Gastrocnemius medialis (tissue), 4 donors: ENCODE data around the gene CHAF1B. TPM values are rescaled to one million over a fixed set of nuclear protein-coding genes. Genes with fewer than 3 reads are reported as not detected.

Source experiments
- ATAC-seq, 2 donors: fragments of 150-250 bp; one replicate each; pipeline ENCODE4 v1.9.1; 2016
- DNase-seq, 2 donors: peaks; one replicate each; pipeline ENCODE4 v3.0.0-alpha.2; 2019
- H3K27ac ChIP-seq, 4 donors: fragments of 200-600 bp; sonication (generic); 1 replicate in 1 of 4; 2 replicates in 3 of 4; pipeline ENCODE4 v1.5.1; 2016 to 2018; ENCODE audit warnings: mild to moderate bottlenecking in 2 of 4, moderate library complexity in 1 of 4
- H3K27me3 ChIP-seq, 3 donors: fragments of 200-600 bp; sonication (generic) in 2 of 3; 1 replicate in 1 of 3; 2 replicates in 2 of 3; pipeline versions ENCODE4 v1.5.1 to v1.6.0; 2016 to 2019; ENCODE audit warnings: mild to moderate bottlenecking in 1 of 3, moderate library complexity in 1 of 3
- H3K36me3 ChIP-seq, 2 donors: fragments of 200-600 bp; sonication (generic) in 1 of 2; one replicate each; pipeline ENCODE4 v1.5.1; 2017 to 2018
- H3K4me1 ChIP-seq, 2 donors: fragments of 200-600 bp; sonication (generic) in 1 of 2; one replicate each; pipeline ENCODE4 v1.5.1; 2016 to 2017; ENCODE audit warnings: mild to moderate bottlenecking in 2 of 2
- H3K4me3 ChIP-seq, 4 donors: fragments of 200-600 bp; sonication (generic) in 3 of 4; 1 replicate in 1 of 4; 2 replicates in 3 of 4; pipeline ENCODE4 v1.5.1; 2016 to 2019; ENCODE audit warnings: mild to moderate bottlenecking in 2 of 4
- H3K9me3 ChIP-seq, 3 donors: fragments of 200-600 bp; sonication (generic) in 2 of 3; 1 replicate in 1 of 3; 2 replicates in 2 of 3; pipeline ENCODE4 v1.5.1; 2016 to 2019
- POLR2A ChIP-seq, 2 donors: fragments of 450-650 bp; IDR thresholded peaks; one replicate each; pipeline ENCODE4 v1.6.1; 2017; ENCODE audit warnings: antibody characterized with exemption in 2 of 2, mild to moderate bottlenecking in 2 of 2, moderate library complexity in 2 of 2
- in situ Hi-C, 4 donors: fragments of 200-750 bp; cut with MboI; loops; one replicate each; pipeline versions ENCODE4 v1.15.0 to v1.8.0; 2017; ENCODE audit warnings: low sequenced_read_pairs in 4 of 4
- intact Hi-C: fragments of 100-400 bp; cut with DNase I; formaldehyde crosslinking; loops from one replicate; pipeline ENCODE4 v1.15.1; 2023; ENCODE audit warnings: low total_unique reads
- total RNA-seq, 4 donors: library from RNA; depleted of rRNA; stranded (reverse); fragments of >200 nt; gene quantifications; one replicate each; pipeline versions ENCODE4 v1.1.0 to v1.2.3, GENCODE V29; 2016
- TF ChIP-seq, protein P1 (sequence below), 5 experiments: fragments of 450-650 bp in 3 of 5; fragments of 200-600 bp in 2 of 5; sonication (generic) in 2 of 5; IDR thresholded peaks in 4 of 5; conservative IDR thresholded peaks in 1 of 5; 1 replicate in 4 of 5; 2 replicates in 1 of 5; pipeline ENCODE4 v1.5.1; 2016 to 2019; ENCODE audit warnings: antibody characterized with exemption in 5 of 5, mild to moderate bottlenecking in 3 of 5, moderate library complexity in 3 of 5

The CHAF1B gene
- total RNA-seq, 4 donors from 2014 or later: 2.5 to 20.2 (median 7.4) TPM

DNA sequence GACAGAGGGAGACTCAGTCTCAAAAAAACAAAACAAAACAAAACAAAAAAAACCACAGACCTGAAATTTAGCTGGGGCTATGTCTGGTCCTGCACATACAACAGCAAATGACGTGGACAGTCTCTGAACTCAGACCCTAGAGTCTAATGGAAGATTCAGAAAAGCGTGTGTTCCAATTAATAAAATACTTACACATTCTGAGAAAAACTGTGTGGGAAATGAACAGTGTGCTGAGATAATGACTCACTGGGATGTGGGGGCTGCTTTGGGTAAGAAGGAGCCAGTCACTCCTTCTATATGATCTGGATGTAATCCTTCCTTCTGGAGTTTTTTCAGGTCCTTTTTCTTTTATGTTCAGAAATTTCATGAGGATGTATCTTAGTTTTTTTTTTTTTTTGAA is 65.3 kb downstream of the CHAF1B start:
- DNase-seq: no peak
- no peak overlapping the region for H3K27ac ChIP-seq
- TF ChIP-seq, protein P1, sequence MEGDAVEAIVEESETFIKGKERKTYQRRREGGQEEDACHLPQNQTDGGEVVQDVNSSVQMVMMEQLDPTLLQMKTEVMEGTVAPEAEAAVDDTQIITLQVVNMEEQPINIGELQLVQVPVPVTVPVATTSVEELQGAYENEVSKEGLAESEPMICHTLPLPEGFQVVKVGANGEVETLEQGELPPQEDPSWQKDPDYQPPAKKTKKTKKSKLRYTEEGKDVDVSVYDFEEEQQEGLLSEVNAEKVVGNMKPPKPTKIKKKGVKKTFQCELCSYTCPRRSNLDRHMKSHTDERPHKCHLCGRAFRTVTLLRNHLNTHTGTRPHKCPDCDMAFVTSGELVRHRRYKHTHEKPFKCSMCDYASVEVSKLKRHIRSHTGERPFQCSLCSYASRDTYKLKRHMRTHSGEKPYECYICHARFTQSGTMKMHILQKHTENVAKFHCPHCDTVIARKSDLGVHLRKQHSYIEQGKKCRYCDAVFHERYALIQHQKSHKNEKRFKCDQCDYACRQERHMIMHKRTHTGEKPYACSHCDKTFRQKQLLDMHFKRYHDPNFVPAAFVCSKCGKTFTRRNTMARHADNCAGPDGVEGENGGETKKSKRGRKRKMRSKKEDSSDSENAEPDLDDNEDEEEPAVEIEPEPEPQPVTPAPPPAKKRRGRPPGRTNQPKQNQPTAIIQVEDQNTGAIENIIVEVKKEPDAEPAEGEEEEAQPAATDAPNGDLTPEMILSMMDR (IDR thresholded peaks at IDR 0.05 in 4 of 5, conservative IDR thresholded peaks at IDR 0.05 in 1 of 5): no peak
- no peaks in the 10 kb centered on the region for H3K27me3 ChIP-seq
- no peaks in the 10 kb centered on the region for H3K4me1 ChIP-seq
- H3K9me3 ChIP-seq: no peaks in the 10 kb centered on the region
- no peak for ATAC-seq
- intact Hi-C loops (no loop called here), in situ Hi-C loops (no loop called here)
- H3K36me3 ChIP-seq: no peaks in the 10 kb centered on the region
- no peak overlapping the region for H3K4me3 ChIP-seq

DNA sequence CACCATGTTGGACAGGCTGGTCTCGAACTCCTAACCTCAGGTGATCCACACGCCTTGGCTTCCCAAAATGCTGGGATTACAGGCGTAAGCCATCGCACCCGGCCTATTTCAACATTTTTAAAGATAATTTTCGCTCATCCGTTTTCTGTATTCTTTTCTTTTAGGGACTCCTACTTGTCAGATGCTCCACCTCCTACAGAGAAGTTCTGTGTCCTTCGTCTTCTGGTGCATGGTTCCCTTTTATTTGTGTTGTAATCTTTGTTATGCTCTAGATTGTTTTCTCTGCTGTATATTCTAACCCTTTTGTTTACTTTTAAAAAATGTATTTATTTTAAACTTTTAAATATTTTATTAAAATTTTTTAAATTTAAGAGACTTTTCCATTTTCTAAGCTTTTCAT is 66.3 kb downstream of the CHAF1B start:
- no peak overlapping the region for H3K27ac ChIP-seq
- intact Hi-C loops: no loop called here
- no peak overlapping the region for H3K4me3 ChIP-seq
- H3K9me3 ChIP-seq: no peaks in the 10 kb centered on the region
- H3K36me3 ChIP-seq: no peaks in the 10 kb centered on the region
- ATAC-seq (no peak), DNase-seq (no peak)
- H3K27me3 ChIP-seq: no peaks in the 10 kb centered on the region
- TF ChIP-seq POLR2A (IDR thresholded peaks at IDR 0.05): no peak
- TF ChIP-seq, protein P1 (IDR thresholded peaks at IDR 0.05 in 4 of 5, conservative IDR thresholded peaks at IDR 0.05 in 1 of 5): no peak
- in situ Hi-C loops: no loop called here
- H3K4me1 ChIP-seq: no peaks in the 10 kb centered on the region

DNA sequence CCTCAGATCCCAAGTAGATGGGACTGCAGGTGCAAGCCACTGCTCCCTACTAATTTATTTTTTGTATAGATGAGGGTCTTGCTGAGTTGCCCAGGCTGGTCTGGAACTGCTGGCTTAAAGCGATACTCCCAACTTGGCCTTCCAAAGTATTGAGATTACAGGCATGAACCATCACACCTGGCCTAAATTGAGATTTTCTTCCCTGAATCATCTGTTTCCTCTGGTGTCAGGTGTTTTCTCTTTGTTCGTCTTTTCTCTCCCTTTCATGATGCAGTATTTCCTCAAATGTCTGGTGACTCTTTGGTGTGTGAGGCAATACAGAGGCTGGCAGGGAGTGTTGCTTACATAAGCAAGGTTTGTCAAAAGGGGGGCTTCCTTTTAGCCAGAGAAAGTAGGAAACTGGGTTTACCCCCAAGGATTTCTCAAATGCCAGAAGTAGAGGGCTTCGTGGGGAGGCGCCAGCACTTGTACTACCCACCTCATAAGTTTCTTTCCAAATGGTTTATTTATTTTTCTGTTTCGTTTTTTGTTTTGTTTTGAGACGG is 67.2 kb downstream of the CHAF1B start:
- intact Hi-C loops: no loop called here
- H3K9me3 ChIP-seq: no peaks in the 10 kb centered on the region
- no peak for ATAC-seq
- in situ Hi-C loops: no loop called here
- TF ChIP-seq, protein P1 (IDR thresholded peaks at IDR 0.05 in 4 of 5, conservative IDR thresholded peaks at IDR 0.05 in 1 of 5): no peak
- no peak for TF ChIP-seq POLR2A (IDR thresholded peaks at IDR 0.05)
- no peaks in the 10 kb centered on the region for H3K36me3 ChIP-seq
- no peaks in the 10 kb centered on the region for H3K27me3 ChIP-seq
- H3K4me3 ChIP-seq: no peak overlapping the region
- H3K4me1 ChIP-seq: no peaks in the 10 kb centered on the region
- H3K27ac ChIP-seq: no peak overlapping the region
- no peak for DNase-seq

DNA sequence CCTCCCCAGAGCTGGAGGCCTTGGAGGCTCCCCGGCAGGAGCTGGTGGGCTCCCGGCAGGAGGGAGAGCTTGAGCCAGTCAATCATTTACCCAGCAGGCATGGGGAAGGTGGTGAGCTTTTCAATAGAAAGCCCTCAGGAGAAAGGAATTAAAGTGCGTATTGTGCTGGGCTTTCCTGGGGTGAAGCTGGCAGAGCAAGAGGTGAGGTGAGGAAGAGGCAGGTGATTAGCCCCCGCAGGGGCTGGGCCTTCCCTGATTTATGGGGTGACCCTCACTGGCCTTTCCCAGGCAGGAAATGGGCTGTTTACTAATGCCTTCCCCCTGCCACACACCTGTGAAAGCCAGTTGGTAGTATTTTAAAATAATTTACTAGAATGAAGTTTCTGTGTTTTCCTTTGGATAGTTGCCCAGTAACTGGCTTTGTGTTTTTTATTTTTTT is 68.9 kb downstream of the CHAF1B start:
- no peak for ATAC-seq
- in situ Hi-C loops: no loop called here

More for the DNA sequence above, 68.9 kb downstream of the CHAF1B start:
- no peak for DNase-seq
- TF ChIP-seq, protein P1 (IDR thresholded peaks at IDR 0.05 in 4 of 5, conservative IDR thresholded peaks at IDR 0.05 in 1 of 5): no peak
- TF ChIP-seq POLR2A (IDR thresholded peaks at IDR 0.05): no peak
- Histone ChIP-seq H3K36me3 (no peaks in the 10 kb centered on the region), H3K27ac (no peak overlapping the region), H3K4me1 (no peaks in the 10 kb centered on the region), H3K27me3 (no peaks in the 10 kb centered on the region), H3K9me3 (no peaks in the 10 kb centered on the region), H3K4me3 (no peak overlapping the region)
- intact Hi-C loops: no loop called here
